Astrocyte (in vitro differentiated cells and primary cell): ENCODE measurements around the gene XBP1. TPM values are rescaled to one million over a fixed set of nuclear protein-coding genes. Genes with fewer than 3 reads are reported as not detected.

ENCODE experiments used
- DNase-seq: peaks from one replicate; pipeline ENCODE4 v3.0.0-alpha.2; 2010; ENCODE audit warnings: low read depth
- FAIRE-seq: peaks from 2 replicates; lab custom pipeline; 2011; peaks lifted over from hg19 to GRCh38; lab: Jason Lieb, UNC
- H2AFZ ChIP-seq: 2 replicates; pipeline ENCODE4 v1.6.0; 2012; ENCODE audit warnings: low read depth, low read length, inconsistent platforms
- H3K27ac ChIP-seq: 2 replicates; pipeline ENCODE4 v1.5.1; 2011; ENCODE audit warnings: low read depth, low read length, inconsistent platforms
- H3K27me3 ChIP-seq: 2 replicates; pipeline ENCODE4 v1.6.0; 2011; ENCODE audit warnings: low read length, inconsistent platforms; ENCODE audit not compliant: insufficient read depth
- H3K36me3 ChIP-seq: 2 replicates; pipeline ENCODE4 v1.5.1; 2011; ENCODE audit warnings: low read length, inconsistent platforms; ENCODE audit not compliant: insufficient read depth
- H3K4me1 ChIP-seq: 2 replicates; pipeline ENCODE4 v1.5.1; 2011; ENCODE audit warnings: low read length, inconsistent platforms; ENCODE audit not compliant: insufficient read depth
- H3K4me2 ChIP-seq: 2 replicates; pipeline ENCODE4 v1.6.0; 2012; ENCODE audit warnings: low read length, inconsistent platforms
- H3K4me3 ChIP-seq: 2 replicates; pipeline ENCODE4 v1.5.1; 2011; ENCODE audit warnings: low read depth, mild to moderate bottlenecking, low read length, inconsistent platforms; ENCODE audit not compliant: insufficient read depth
- H3K79me2 ChIP-seq: 2 replicates; pipeline ENCODE4 v1.6.0; 2012; ENCODE audit warnings: mild to moderate bottlenecking, low read length, inconsistent platforms; ENCODE audit not compliant: insufficient read depth
- H3K9ac ChIP-seq: 2 replicates; pipeline ENCODE4 v1.6.0; 2012; ENCODE audit warnings: mild to moderate bottlenecking, low read length, inconsistent platforms
- H3K9me3 ChIP-seq: 2 replicates; pipeline ENCODE4 v1.5.1; 2012; ENCODE audit warnings: low read depth, mild to moderate bottlenecking, low read length, inconsistent platforms; ENCODE audit not compliant: insufficient read depth
- H4K20me1 ChIP-seq: 2 replicates; pipeline ENCODE4 v1.6.0; 2012; ENCODE audit warnings: low read length, inconsistent platforms; ENCODE audit not compliant: insufficient read depth
- H3K27ac Mint-ChIP-seq: one replicate; pipeline ENCODE4 v1.8.0; 2021; ENCODE audit warnings: mild to moderate bottlenecking, mixed read lengths; ENCODE audit not compliant: unreplicated experiment
- H3K27me3 Mint-ChIP-seq: one replicate; pipeline ENCODE4 v1.8.0; 2021; ENCODE audit warnings: low read depth, mixed read lengths; ENCODE audit not compliant: unreplicated experiment
- H3K36me3 Mint-ChIP-seq: one replicate; pipeline ENCODE4 v1.8.0; 2021; ENCODE audit warnings: low read depth, mixed read lengths; ENCODE audit not compliant: unreplicated experiment
- H3K4me1 Mint-ChIP-seq: one replicate; pipeline ENCODE4 v1.8.0; 2021; ENCODE audit warnings: low read depth, mixed read lengths; ENCODE audit not compliant: unreplicated experiment
- H3K4me3 Mint-ChIP-seq: one replicate; pipeline ENCODE4 v1.8.0; 2021; ENCODE audit warnings: mild to moderate bottlenecking, moderate library complexity, mixed read lengths; ENCODE audit not compliant: unreplicated experiment
- H3K9me3 Mint-ChIP-seq: one replicate; pipeline ENCODE4 v1.8.0; 2021; ENCODE audit warnings: mild to moderate bottlenecking, mixed read lengths; ENCODE audit not compliant: unreplicated experiment
- EZH2 ChIP-seq: IDR thresholded peaks from 2 replicates; pipeline ENCODE4 v1.6.1; 2012; ENCODE audit warnings: mild to moderate bottlenecking, low read length, inconsistent platforms; ENCODE audit not compliant: insufficient read depth
- total RNA-seq: library from RNA; stranded (reverse); gene quantifications from 2 replicates; pipeline ENCODE4 v1.2.1, GENCODE V29; 2021
- TF ChIP-seq, protein P1 (sequence below): IDR thresholded peaks from 2 replicates; pipeline ENCODE4 v1.5.1; 2011; ENCODE audit warnings: low read depth, mild to moderate bottlenecking, inconsistent platforms, low read length, moderate library complexity; ENCODE audit not compliant: insufficient read depth

XBP1 gene
- total RNA-seq, 1 donor from 2014 or later: 142 TPM

- Histone ChIP-seq H4K20me1 (no peaks in the 10 kb centered on the region), H3K4me1 (no peaks in the 10 kb centered on the region), H3K9ac (no peak overlapping the region), H3K27ac (no peak overlapping the region), H3K9me3 (peaks cover 9% of the 10 kb centered on the region), H3K79me2 (no peaks in the 10 kb centered on the region), H3K27me3 (no peaks in the 10 kb centered on the region), H3K4me2 (no peak overlapping the region), H3K4me3 (no peak overlapping the region), H3K36me3 (no peaks in the 10 kb centered on the region), H2AFZ (no peak overlapping the region)
- Mint-ChIP-seq H3K27me3 (peaks cover 13% of the 10 kb centered on the region), H3K4me1 (no peaks in the 10 kb centered on the region), H3K9me3 (peaks cover 15% of the 10 kb centered on the region), H3K4me3 (no peak overlapping the region), H3K27ac (no peak overlapping the region), H3K36me3 (peaks cover 5% of the 10 kb centered on the region)
- DNase-seq: no peak
- TF ChIP-seq EZH2: no peak
- TF ChIP-seq, protein P1, sequence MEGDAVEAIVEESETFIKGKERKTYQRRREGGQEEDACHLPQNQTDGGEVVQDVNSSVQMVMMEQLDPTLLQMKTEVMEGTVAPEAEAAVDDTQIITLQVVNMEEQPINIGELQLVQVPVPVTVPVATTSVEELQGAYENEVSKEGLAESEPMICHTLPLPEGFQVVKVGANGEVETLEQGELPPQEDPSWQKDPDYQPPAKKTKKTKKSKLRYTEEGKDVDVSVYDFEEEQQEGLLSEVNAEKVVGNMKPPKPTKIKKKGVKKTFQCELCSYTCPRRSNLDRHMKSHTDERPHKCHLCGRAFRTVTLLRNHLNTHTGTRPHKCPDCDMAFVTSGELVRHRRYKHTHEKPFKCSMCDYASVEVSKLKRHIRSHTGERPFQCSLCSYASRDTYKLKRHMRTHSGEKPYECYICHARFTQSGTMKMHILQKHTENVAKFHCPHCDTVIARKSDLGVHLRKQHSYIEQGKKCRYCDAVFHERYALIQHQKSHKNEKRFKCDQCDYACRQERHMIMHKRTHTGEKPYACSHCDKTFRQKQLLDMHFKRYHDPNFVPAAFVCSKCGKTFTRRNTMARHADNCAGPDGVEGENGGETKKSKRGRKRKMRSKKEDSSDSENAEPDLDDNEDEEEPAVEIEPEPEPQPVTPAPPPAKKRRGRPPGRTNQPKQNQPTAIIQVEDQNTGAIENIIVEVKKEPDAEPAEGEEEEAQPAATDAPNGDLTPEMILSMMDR: no peak
- no peak for FAIRE-seq
Observed at GRCh38 chr22:28843633-28844032, 43.3 kb upstream of the XBP1 start.

- H3K4me3 ChIP-seq: no peak overlapping the region
- TF ChIP-seq EZH2: no peak
- TF ChIP-seq, protein P1: no peak
- Mint-ChIP-seq H3K4me1 (no peaks in the 10 kb centered on the region), H3K9me3 (peaks cover 2% of the 10 kb centered on the region), H3K4me3 (no peak overlapping the region), H3K36me3 (peaks cover 2% of the 10 kb centered on the region), H3K27ac (no peak overlapping the region), H3K27me3 (peaks cover 12% of the 10 kb centered on the region)
- H3K9ac ChIP-seq: no peak overlapping the region
- no peaks in the 10 kb centered on the region for H3K79me2 ChIP-seq
- H3K4me1 ChIP-seq: no peaks in the 10 kb centered on the region
- no peaks in the 10 kb centered on the region for H4K20me1 ChIP-seq
- no peaks in the 10 kb centered on the region for H3K36me3 ChIP-seq
- H3K27ac ChIP-seq: no peak overlapping the region
- FAIRE-seq: no peak
- no peak overlapping the region for H2AFZ ChIP-seq
- no peak overlapping the region for H3K4me2 ChIP-seq
- no peaks in the 10 kb centered on the region for H3K27me3 ChIP-seq
- no peak for DNase-seq
- peaks cover under 1% of the 10 kb centered on the region for H3K9me3 ChIP-seq
Observed at GRCh38 chr22:28841111-28841510, 40.7 kb upstream of the XBP1 start.

DNA sequence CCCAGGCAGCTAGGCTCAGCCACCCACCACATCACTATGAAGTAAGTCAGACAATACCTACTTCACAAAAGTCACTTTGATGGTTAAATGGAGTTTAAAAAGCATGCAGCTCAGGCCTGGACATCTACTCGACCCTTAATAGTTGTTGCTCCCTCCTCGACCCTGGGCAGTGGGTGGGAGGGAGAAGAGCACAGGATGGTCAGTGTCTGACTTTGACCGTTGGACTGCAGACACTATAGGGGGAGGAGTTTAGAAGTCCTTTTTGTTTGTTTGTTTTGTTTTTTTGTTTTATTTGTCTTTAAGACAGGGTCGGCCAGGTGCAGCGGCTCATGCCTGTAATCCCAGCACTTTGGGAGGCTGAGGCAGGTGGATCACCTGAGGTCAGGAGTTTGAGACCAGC is 38.6 kb upstream of the XBP1 start:
- Histone ChIP-seq H3K4me1 (no peaks in the 10 kb centered on the region), H3K27ac (no peak overlapping the region), H3K9me3 (no peaks in the 10 kb centered on the region), H3K9ac (no peak overlapping the region), H3K79me2 (no peaks in the 10 kb centered on the region), H3K36me3 (no peaks in the 10 kb centered on the region), H2AFZ (no peak overlapping the region), H3K4me2 (no peak overlapping the region), H3K27me3 (no peaks in the 10 kb centered on the region), H4K20me1 (no peaks in the 10 kb centered on the region), H3K4me3 (no peak overlapping the region)
- peaks cover 9% of the 10 kb centered on the region for H3K27me3 Mint-ChIP-seq
- no peaks in the 10 kb centered on the region for H3K4me1 Mint-ChIP-seq
- DNase-seq: no peak
- no peak overlapping the region for H3K27ac Mint-ChIP-seq
- H3K4me3 Mint-ChIP-seq: no peak overlapping the region
- TF ChIP-seq, protein P1: no peak
- TF ChIP-seq EZH2: no peak
- no peaks in the 10 kb centered on the region for H3K36me3 Mint-ChIP-seq
- no peak for FAIRE-seq
- H3K9me3 Mint-ChIP-seq: no peaks in the 10 kb centered on the region
